Left lung (tissue), 10 donors: Measurements from ENCODE around the gene SND1. TPM values are rescaled to one million over a fixed set of nuclear protein-coding genes. Genes with fewer than 3 reads are reported as not detected.

Experiments
- ATAC-seq: fragments of 200-7000 bp; cut with Tn5 transposase; one replicate; pipeline ENCODE4 v1.9.1; 2020; ENCODE audit warnings: moderate library complexity
- DNase-seq, 4 donors: peaks; one replicate each; pipeline ENCODE4 v3.0.0-alpha.2; 2013 to 2020
- H3K27ac ChIP-seq, 2 donors: fragments of 200-600 bp; sonication (generic) in 1 of 2; one replicate each; pipeline versions ENCODE4 v1.5.0 to v1.8.0; 2020 to 2021
- H3K27me3 ChIP-seq, 2 donors: fragments of 200-600 bp; sonication (generic) in 1 of 2; one replicate each; pipeline versions ENCODE4 v1.5.0 to v1.8.0; 2020 to 2021
- H3K36me3 ChIP-seq, 2 donors: fragments of 200-600 bp; sonication (generic) in 1 of 2; one replicate each; pipeline versions ENCODE4 v1.5.0 to v1.8.0; 2020 to 2021
- H3K4me1 ChIP-seq, 2 donors: fragments of 200-600 bp; one replicate each; pipeline ENCODE4 v1.8.0; 2021
- H3K4me3 ChIP-seq, 2 donors: fragments of 200-600 bp; sonication (generic) in 1 of 2; one replicate each; pipeline versions ENCODE4 v1.5.0 to v1.8.0; 2020 to 2021; ENCODE audit warnings: mild to moderate bottlenecking in 1 of 2
- H3K9me3 ChIP-seq, 2 donors: fragments of 200-600 bp; sonication (generic) in 1 of 2; one replicate each; pipeline versions ENCODE4 v1.5.0 to v1.8.0; 2020 to 2021
- CTCF ChIP-seq, 2 donors: fragments of 200-600 bp; sonication (generic) in 1 of 2; IDR thresholded peaks; one replicate each; pipeline versions ENCODE4 v1.5.0 to v1.8.0; 2021; ENCODE audit warnings: antibody characterized with exemption in 2 of 2
- intact Hi-C, 2 donors: fragments of 100-400 bp; cut with DNase I; formaldehyde crosslinking; loops; one replicate each; pipeline versions ENCODE4 v1.11.2 to v1.14.2; 2022
- polyA plus RNA-seq, 6 donors: library from polyadenylated mRNA; unstranded; fragments of 120-200 nt; gene quantifications; one replicate each; pipeline ENCODE4 v1.2.1, GENCODE V29; 2013; ENCODE audit not compliant: insufficient read length in 6 of 6
- total RNA-seq, 2 donors: library from RNA; stranded (reverse); fragmentation: NEBNext Ultra II Directional; extraction: Animal tissue kit (Norgen Biotek cat#: 25700); gene quantifications; one replicate each; pipeline ENCODE4 v1.2.1, GENCODE V29; 2021
- donor health status: DM: no; HTN: yes; CAD: no.
- donor health status: DM: no; HTN: no; CAD: no.

The SND1 gene
- total and polyA plus RNA-seq, 8 donors = 141 to 229 (median 156) TPM

GRCh38 chr7:127976738-127977120, 324.7 kb downstream of the SND1 start:
- intact Hi-C loops = no loop called here
- no peak for TF ChIP-seq CTCF (IDR thresholded peaks at IDR 0.05)
- no peak overlapping the region for H3K27ac ChIP-seq
- H3K36me3 ChIP-seq = peaks cover 0 to 30% of the 10 kb centered on the region in 2 donors
- peaks cover 0 to 14% of the 10 kb centered on the region in 2 donors for H3K9me3 ChIP-seq
- ATAC-seq (no peak), DNase-seq (no peak)
- H3K27me3 ChIP-seq = no peaks in the 10 kb centered on the region
- no peak overlapping the region for H3K4me3 ChIP-seq
- no peaks in the 10 kb centered on the region for H3K4me1 ChIP-seq

- no peak for TF ChIP-seq CTCF (IDR thresholded peaks at IDR 0.05)
- H3K4me3 ChIP-seq = no peak overlapping the region
- H3K4me1 ChIP-seq = no peaks in the 10 kb centered on the region
- H3K9me3 ChIP-seq = peaks cover 0 to 14% of the 10 kb centered on the region in 2 donors
- ATAC-seq (no peak), DNase-seq (no peak)
- no peak overlapping the region for H3K27ac ChIP-seq
- intact Hi-C loops = no loop called here
- no peaks in the 10 kb centered on the region for H3K27me3 ChIP-seq
- peaks cover 0 to 30% of the 10 kb centered on the region in 2 donors for H3K36me3 ChIP-seq
Measured at GRCh38 chr7:127978421-127978820, 326.4 kb downstream of the SND1 start.

- intact Hi-C loops = no loop called here
- TF ChIP-seq CTCF (IDR thresholded peaks at IDR 0.05) = no peak
- no peak for DNase-seq
- Histone ChIP-seq H3K4me1 (no peaks in the 10 kb centered on the region), H3K27ac (no peak overlapping the region), H3K4me3 (no peak overlapping the region), H3K27me3 (no peaks in the 10 kb centered on the region), H3K9me3 (peaks cover 0 to 14% of the 10 kb centered on the region in 2 donors), H3K36me3 (peaks cover 0 to 30% of the 10 kb centered on the region in 2 donors)
- no peak for ATAC-seq
Measured at GRCh38 chr7:127979113-127979727, 327.2 kb downstream of the SND1 start.

GRCh38 chr7:127979728-127980126, 327.7 kb downstream of the SND1 start:
- Histone ChIP-seq H3K9me3 (peaks cover 0 to 14% of the 10 kb centered on the region in 2 donors), H3K27ac (no peak overlapping the region), H3K36me3 (peaks cover 0 to 30% of the 10 kb centered on the region in 2 donors), H3K27me3 (no peaks in the 10 kb centered on the region), H3K4me1 (no peaks in the 10 kb centered on the region), H3K4me3 (no peak overlapping the region)
- no peak for DNase-seq
- no peak for ATAC-seq
- intact Hi-C loops = no loop called here
- no peak for TF ChIP-seq CTCF (IDR thresholded peaks at IDR 0.05)

- Histone ChIP-seq H3K27me3 (no peaks in the 10 kb centered on the region), H3K9me3 (peaks cover 0 to 14% of the 10 kb centered on the region in 2 donors), H3K36me3 (peaks cover 0 to 27% of the 10 kb centered on the region in 2 donors), H3K4me1 (no peaks in the 10 kb centered on the region), H3K27ac (no peak overlapping the region), H3K4me3 (no peak overlapping the region)
- TF ChIP-seq CTCF (IDR thresholded peaks at IDR 0.05) = no peak
- intact Hi-C loops = no loop called here
- DNase-seq = no peak
- ATAC-seq = no peak
Measured at GRCh38 chr7:127980901-127981300, 328.9 kb downstream of the SND1 start.
